H9 (cell line): Measurements from ENCODE around the gene LIN9. TPM values are rescaled to one million over a fixed set of nuclear protein-coding genes. Genes with fewer than 3 reads are reported as not detected.

Source experiments
- DNase-seq: peaks from one replicate; pipeline ENCODE4 v3.0.0-alpha.2; 2017
- H2AFZ ChIP-seq: one replicate; pipeline ENCODE4 v1.6.1; 2013; ENCODE audit warnings: mild to moderate bottlenecking, low read length, control low read depth, moderate library complexity
- H2AK5ac ChIP-seq: 2 replicates; pipeline ENCODE4 v1.6.1; 2013; ENCODE audit warnings: low read length, control low read depth, mixed read lengths; ENCODE audit not compliant: insufficient read length
- H2BK120ac ChIP-seq: one replicate; pipeline ENCODE4 v1.6.1; 2013; ENCODE audit warnings: low read depth, mild to moderate bottlenecking, low read length, control low read depth, inconsistent platforms; ENCODE audit not compliant: poor library complexity, severe bottlenecking
- H2BK12ac ChIP-seq: 2 replicates; pipeline ENCODE4 v1.6.1; 2013; ENCODE audit warnings: low read length, control low read depth, mixed read lengths, low read depth; ENCODE audit not compliant: insufficient read length
- H2BK15ac ChIP-seq: 2 replicates; pipeline ENCODE4 v1.6.1; 2013; ENCODE audit warnings: low read depth, low read length, control low read depth
- H2BK20ac ChIP-seq: one replicate; pipeline ENCODE4 v1.6.1; 2013; ENCODE audit warnings: low read depth, mild to moderate bottlenecking, low read length, control low read depth, inconsistent platforms; ENCODE audit not compliant: poor library complexity, severe bottlenecking
- H2BK5ac ChIP-seq: 2 replicates; pipeline ENCODE4 v1.6.1; 2013; ENCODE audit warnings: low read length, control low read depth, mixed read lengths; ENCODE audit not compliant: insufficient read length
- H3K14ac ChIP-seq: 2 replicates; pipeline ENCODE4 v1.6.1; 2013; ENCODE audit warnings: low read length, control low read depth; ENCODE audit not compliant: insufficient read depth
- H3K18ac ChIP-seq: 2 replicates; pipeline ENCODE4 v1.6.1; 2013; ENCODE audit warnings: low read depth, mild to moderate bottlenecking, mixed read lengths, low read length, control low read depth; ENCODE audit not compliant: insufficient read length
- H3K23ac ChIP-seq: 2 replicates; pipeline ENCODE4 v1.6.1; 2013; ENCODE audit warnings: low read length, control low read depth, mixed read lengths, low read depth; ENCODE audit not compliant: insufficient read length
- H3K23me2 ChIP-seq: 2 replicates; pipeline ENCODE4 v1.6.1; 2013; ENCODE audit warnings: low read depth, mild to moderate bottlenecking, mixed read lengths, low read length, control low read depth; ENCODE audit not compliant: insufficient read length, poor library complexity, severe bottlenecking
- H3K27ac ChIP-seq: 2 replicates; pipeline ENCODE4 v1.5.1; 2013; ENCODE audit warnings: low read length, control low read depth, mixed read lengths, low read depth; ENCODE audit not compliant: insufficient read length
- H3K27me3 ChIP-seq: 2 replicates; pipeline ENCODE4 v1.6.1; 2013; ENCODE audit warnings: low read length, control low read depth, inconsistent platforms; ENCODE audit not compliant: insufficient read depth
- H3K4ac ChIP-seq: 2 replicates; pipeline ENCODE4 v1.6.1; 2013; ENCODE audit warnings: low read depth, mild to moderate bottlenecking, control low read depth, inconsistent platforms, low read length, moderate library complexity
- H3K4me1 ChIP-seq: 2 replicates; pipeline ENCODE4 v1.6.1; 2013; ENCODE audit warnings: low read length, control low read depth, inconsistent platforms; ENCODE audit not compliant: insufficient read depth
- H3K4me2 ChIP-seq: 2 replicates; pipeline ENCODE4 v1.6.1; 2013; ENCODE audit warnings: low read length, control low read depth, mixed read lengths; ENCODE audit not compliant: insufficient read length, insufficient read depth
- H3K56ac ChIP-seq: 2 replicates; pipeline ENCODE4 v1.6.1; 2013; ENCODE audit warnings: low read depth, mild to moderate bottlenecking, mixed read lengths, low read length, control low read depth; ENCODE audit not compliant: insufficient read length
- H3K79me1 ChIP-seq: 2 replicates; pipeline ENCODE4 v1.6.1; 2013; ENCODE audit warnings: low read depth, mild to moderate bottlenecking, moderate library complexity, low read length, control low read depth, inconsistent platforms; ENCODE audit not compliant: insufficient read depth, poor library complexity, severe bottlenecking
- H3K79me2 ChIP-seq: 2 replicates; pipeline ENCODE4 v1.6.1; 2013; ENCODE audit warnings: low read length, control low read depth, inconsistent platforms; ENCODE audit not compliant: insufficient read depth
- H3K9ac ChIP-seq: 2 replicates; pipeline ENCODE4 v1.6.1; 2013; ENCODE audit warnings: low read length, control low read depth, mixed read lengths; ENCODE audit not compliant: insufficient read length; ENCODE audit errors: extremely low read depth
- H3K9me3 ChIP-seq: one replicate; pipeline ENCODE4 v1.6.1; 2013; ENCODE audit warnings: low read depth, low read length, inconsistent platforms; ENCODE audit not compliant: control insufficient read depth
- H3T11ph ChIP-seq: one replicate; pipeline ENCODE4 v1.6.1; 2013; ENCODE audit warnings: mild to moderate bottlenecking, low read length, control low read depth, inconsistent platforms
- H4K20me1 ChIP-seq: one replicate; pipeline ENCODE4 v1.6.1; 2013; ENCODE audit not compliant: control insufficient read depth, insufficient read length, insufficient read depth
- H4K5ac ChIP-seq: 2 replicates; pipeline ENCODE4 v1.6.1; 2013; ENCODE audit warnings: low read depth, mild to moderate bottlenecking, mixed read lengths, low read length, control low read depth; ENCODE audit not compliant: insufficient read length
- H4K8ac ChIP-seq: replicated peaks from 2 replicates; pipeline ENCODE4 v1.6.1; 2013; ENCODE audit warnings: low read length, control low read depth, mixed read lengths, low read depth; ENCODE audit not compliant: insufficient read length
- H4K91ac ChIP-seq: 2 replicates; pipeline ENCODE4 v1.6.1; 2013; ENCODE audit warnings: low read depth, mild to moderate bottlenecking, moderate library complexity, mixed read lengths, low read length, control low read depth; ENCODE audit not compliant: insufficient read length
- H3K27ac Mint-ChIP-seq, 3 experiments: 2 replicates in 2 of 3; 3 replicates in 1 of 3; pipeline ENCODE4 v1.8.0; 2020 to 2021; ENCODE audit warnings: mixed read lengths in 3 of 3, mild to moderate bottlenecking in 1 of 3, moderate library complexity in 1 of 3
- H3K27me3 Mint-ChIP-seq: 2 replicates; pipeline ENCODE4 v1.8.0; 2021; ENCODE audit warnings: low read depth, mild to moderate bottlenecking, moderate library complexity, mixed read lengths
- H3K36me3 Mint-ChIP-seq, 3 experiments: 2 replicates in 2 of 3; 3 replicates in 1 of 3; pipeline ENCODE4 v1.8.0; 2020 to 2021; ENCODE audit warnings: low read depth in 3 of 3, mixed read lengths in 3 of 3; ENCODE audit not compliant: insufficient read depth in 1 of 3
- H3K4me1 Mint-ChIP-seq, 2 experiments: 2 replicates each; pipeline ENCODE4 v1.8.0; 2020; ENCODE audit warnings: mixed read lengths in 2 of 2
- H3K4me3 Mint-ChIP-seq, 2 experiments: 2 replicates in 1 of 2; 3 replicates in 1 of 2; pipeline ENCODE4 v1.8.0; 2020 to 2021; ENCODE audit warnings: mild to moderate bottlenecking in 2 of 2, mixed read lengths in 2 of 2, moderate library complexity in 1 of 2
- H3K9me3 Mint-ChIP-seq, 2 experiments: 2 replicates in 1 of 2; 3 replicates in 1 of 2; pipeline ENCODE4 v1.8.0; 2020; ENCODE audit warnings: mild to moderate bottlenecking in 2 of 2, mixed read lengths in 2 of 2, moderate library complexity in 1 of 2
- CTCF ChIP-seq: fragments of 200-600 bp; sonication (generic); conservative IDR thresholded peaks from 3 replicates; pipeline ENCODE4 v1.8.0; 2021; ENCODE audit warnings: antibody characterized with exemption, mild to moderate bottlenecking
- WGBS: extraction: QIAGEN DNeasy Blood & Tissue Kit; methylation state at CpG from one replicate; pipeline ENCODE4 v1.1.7; 2013; ENCODE audit warnings: missing lambda C conversion rate, low lambda C conversion rate, mixed read lengths; ENCODE audit not compliant: insufficient read length; ENCODE audit errors: extremely low coverage; 5-methylcytosine and 5-hydroxymethylcytosine counted together
- total RNA-seq: library from RNA; stranded (reverse); gene quantifications from 2 replicates; pipeline ENCODE4 v1.2.1, GENCODE V29; 2021

LIN9 gene
- total RNA-seq, 1 experiment from 2014 or later = 9.5 TPM

- Histone ChIP-seq H3K9ac (no peak overlapping the region), H2BK12ac (no peak overlapping the region), H3K4me1 (no peaks in the 10 kb centered on the region), H2BK20ac (no peak overlapping the region), H3K4me2 (no peak overlapping the region), H3K27ac (no peak overlapping the region), H3K23me2 (no peaks in the 10 kb centered on the region), H2BK120ac (no peak overlapping the region), H4K8ac (no peak overlapping the region), H2BK15ac (no peak overlapping the region), H4K20me1 (no peaks in the 10 kb centered on the region), H2BK5ac (no peak overlapping the region), H3K4ac (no peak overlapping the region), H3T11ph (no peak overlapping the region), H3K23ac (no peak overlapping the region), H3K27me3 (no peaks in the 10 kb centered on the region), H3K9me3 (no peaks in the 10 kb centered on the region), H3K18ac (no peak overlapping the region), H3K56ac (no peak overlapping the region), H3K14ac (no peak overlapping the region), H4K5ac (no peak overlapping the region), H4K91ac (no peak overlapping the region), H2AFZ (no peak overlapping the region), H3K79me1 (no peaks in the 10 kb centered on the region), H3K79me2 (no peaks in the 10 kb centered on the region), H2AK5ac (no peak overlapping the region)
- H3K27me3 Mint-ChIP-seq = no peaks in the 10 kb centered on the region
- no peak overlapping the region for H3K4me3 Mint-ChIP-seq
- TF ChIP-seq CTCF = no peak
- H3K27ac Mint-ChIP-seq = peak overlapping the region in 1 of 3 experiments; percentile 76; a peak in 1 of 7 replicates
- peaks cover 0 to 3% of the 10 kb centered on the region in 2 experiments; a peak in 1 of 4 replicates for H3K4me1 Mint-ChIP-seq
- peaks cover 9 to 30% (median 29%) of the 10 kb centered on the region in 3 experiments; a peak in 6 of 7 replicates for H3K36me3 Mint-ChIP-seq
- no CpG with 5 or more reads among the region's 3 CpGs for WGBS
- no peak for DNase-seq
- H3K9me3 Mint-ChIP-seq = no peaks in the 10 kb centered on the region
Measured at GRCh38 chr1:226268421-226269124, 40.4 kb downstream of the LIN9 start.
